Upper lobe of right lung (tissue), 1 donor: ENCODE results near the gene UPF3A. TPM values are rescaled to one million over a fixed set of nuclear protein-coding genes. Genes with fewer than 3 reads are reported as not detected.

Experiments used
- ATAC-seq: fragments of 200-7000 bp; cut with Tn5 transposase; one replicate; pipeline ENCODE4 v1.9.1; 2020; ENCODE audit warnings: mild to moderate bottlenecking, moderate library complexity
- DNase-seq: peaks from one replicate; pipeline ENCODE4 v3.0.0-alpha.2; 2020
- H3K27ac ChIP-seq: fragments of 200-600 bp; one replicate; pipeline ENCODE4 v1.8.0; 2022
- H3K27me3 ChIP-seq: fragments of 200-600 bp; one replicate; pipeline ENCODE4 v1.8.0; 2022; ENCODE audit warnings: mild to moderate bottlenecking
- H3K36me3 ChIP-seq: fragments of 200-600 bp; one replicate; pipeline ENCODE4 v1.8.0; 2022
- H3K4me1 ChIP-seq: fragments of 200-600 bp; one replicate; pipeline ENCODE4 v1.8.0; 2022
- H3K4me3 ChIP-seq: fragments of 200-600 bp; one replicate; pipeline ENCODE4 v1.8.0; 2022; ENCODE audit warnings: mild to moderate bottlenecking
- H3K9me3 ChIP-seq: fragments of 200-600 bp; one replicate; pipeline ENCODE4 v1.8.0; 2022
- CTCF ChIP-seq: fragments of 200-600 bp; IDR thresholded peaks from one replicate; pipeline ENCODE4 v1.8.0; 2022; ENCODE audit warnings: antibody characterized with exemption
- intact Hi-C: fragments of 100-400 bp; cut with DNase I; formaldehyde crosslinking; loops from one replicate; pipeline ENCODE4 v1.11.0; 2022
- total RNA-seq: library from RNA; stranded (reverse); fragmentation: NEBNext Ultra II Directional; extraction: Animal tissue kit (Norgen Biotek cat#: 25700); gene quantifications from one replicate; pipeline ENCODE4 v1.2.1, GENCODE V29; 2021
- donor health status: DM: no; HTN: yes; CAD: no; lungs with severe emphysema.

The UPF3A gene
- total RNA-seq, 1 donor from 2014 or later, result 35.6 TPM

- intact Hi-C loops, result no loop called here
- H3K36me3 ChIP-seq, result peaks cover 4% of the 10 kb centered on the region
- ATAC-seq, result no peak
Measured at GRCh38 chr13:114279146-114279545, 2.3 kb upstream of the UPF3A start.

DNA sequence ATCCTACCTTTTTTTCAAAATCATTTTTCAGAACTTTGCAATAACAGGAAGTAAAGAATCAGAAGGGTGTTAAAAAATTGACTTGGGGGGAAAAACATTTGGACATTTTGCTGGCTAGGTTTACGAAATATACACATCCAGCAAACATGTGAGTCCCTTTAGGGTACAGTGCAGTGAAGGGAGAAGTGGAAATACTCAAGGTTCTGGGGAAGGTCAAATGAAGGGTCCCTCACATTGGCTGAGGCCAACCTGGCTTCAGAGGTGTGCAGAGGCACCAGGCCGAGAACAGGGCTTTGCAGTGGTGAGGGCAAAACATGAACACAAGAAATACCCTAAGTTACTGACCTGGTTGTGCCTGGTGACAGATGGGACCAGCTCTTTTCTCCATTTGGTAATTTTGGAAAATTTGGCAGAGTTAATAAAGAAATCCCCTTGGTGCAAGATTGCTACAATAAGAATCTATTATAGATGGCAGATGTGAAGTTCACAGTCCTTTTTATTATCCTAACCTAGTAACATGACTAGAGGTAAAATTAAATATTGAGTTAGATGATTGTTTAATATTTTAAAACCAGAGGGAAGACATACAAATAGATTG is 1.5 kb upstream of the UPF3A start:
- no peak for ATAC-seq
- H3K36me3 ChIP-seq, result no peaks in the 10 kb centered on the region
- peaks cover 26% of the 10 kb centered on the region for H3K4me1 ChIP-seq
- no peak for TF ChIP-seq CTCF
- no peaks in the 10 kb centered on the region for H3K27me3 ChIP-seq
- H3K9me3 ChIP-seq, result no peaks in the 10 kb centered on the region
- no peak for DNase-seq
- peak overlapping the region; percentile 94 for H3K27ac ChIP-seq
- H3K4me3 ChIP-seq, result no peak overlapping the region
- intact Hi-C loops, result no loop called here

More at GRCh38 chr13:114279146-114279545, 2.3 kb upstream of the UPF3A start:
- H3K27me3 ChIP-seq, result no peaks in the 10 kb centered on the region
- no peak overlapping the region for H3K4me3 ChIP-seq
- H3K4me1 ChIP-seq, result peaks cover 26% of the 10 kb centered on the region
- DNase-seq, result no peak
- H3K27ac ChIP-seq, result no peak overlapping the region
- TF ChIP-seq CTCF, result no peak
- H3K9me3 ChIP-seq, result no peaks in the 10 kb centered on the region

DNA sequence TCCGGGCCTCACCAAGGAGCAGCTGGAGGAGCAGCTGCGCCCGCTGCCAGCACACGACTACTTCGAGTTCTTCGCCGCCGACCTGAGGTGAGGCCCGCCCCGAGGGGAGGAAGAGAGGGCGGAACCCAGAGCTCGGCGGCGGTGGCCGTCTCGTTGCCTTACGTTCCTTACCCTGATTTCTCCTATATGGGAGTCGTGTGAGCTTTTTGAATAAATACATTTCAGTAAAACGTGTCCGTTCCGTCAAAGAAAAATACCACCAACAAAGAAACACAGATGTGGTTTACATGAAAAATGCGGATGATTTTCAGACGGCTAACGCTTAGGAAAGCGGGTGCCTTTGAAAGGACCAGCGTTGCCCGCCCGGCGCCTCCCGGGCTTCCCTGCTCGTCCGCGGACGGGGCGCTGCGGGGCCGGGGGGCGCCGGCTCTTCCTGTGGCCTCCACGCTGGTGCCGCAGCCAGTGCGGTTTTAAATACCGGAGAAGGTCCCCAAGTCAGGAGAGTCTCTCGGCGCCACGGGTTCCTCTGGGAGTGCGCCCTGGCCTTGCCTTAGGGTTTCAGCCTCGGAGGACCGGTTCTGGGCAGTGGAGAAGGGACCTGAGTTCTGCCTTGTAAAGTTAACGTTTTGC is 755 bp downstream of the UPF3A start:
- DNase-seq, result peak; percentile 78
- Histone ChIP-seq H3K4me1 (peaks cover 26% of the 10 kb centered on the region), H3K36me3 (peaks cover 12% of the 10 kb centered on the region), H3K4me3 (peak overlapping the region; percentile 72), H3K27ac (peak overlapping the region; percentile 94), H3K27me3 (no peaks in the 10 kb centered on the region), H3K9me3 (no peaks in the 10 kb centered on the region)
- no peak for TF ChIP-seq CTCF
- intact Hi-C loops, result no loop called here
- peak; percentile 81 for ATAC-seq

DNA sequence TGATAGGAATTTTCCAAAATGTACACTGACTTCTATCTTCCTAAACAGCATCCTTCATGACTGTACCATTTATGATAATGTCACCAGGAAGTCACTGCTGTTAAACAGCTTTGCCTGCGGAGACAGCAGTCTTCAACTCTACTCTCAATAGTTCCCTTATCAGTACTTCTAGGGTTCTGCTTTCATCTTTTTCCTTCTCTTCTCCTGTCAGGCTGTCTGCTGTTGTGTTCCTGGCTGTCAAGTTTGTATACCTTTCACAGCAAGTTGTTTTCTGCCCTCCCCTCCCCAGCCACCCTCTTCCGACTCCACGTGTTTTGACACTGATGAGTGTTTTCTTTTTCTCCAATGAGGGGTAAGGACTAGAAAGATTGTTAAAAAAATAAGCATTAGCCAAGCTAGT is 2.2 kb downstream of the UPF3A start:
- H3K27ac ChIP-seq, result no peak overlapping the region
- peaks cover 26% of the 10 kb centered on the region for H3K4me1 ChIP-seq
- ATAC-seq (no peak), DNase-seq (no peak)
- no peak overlapping the region for H3K4me3 ChIP-seq
- no peak for TF ChIP-seq CTCF
- H3K27me3 ChIP-seq, result no peaks in the 10 kb centered on the region
- H3K9me3 ChIP-seq, result no peaks in the 10 kb centered on the region
- peaks cover 22% of the 10 kb centered on the region for H3K36me3 ChIP-seq
- intact Hi-C loops, result no loop called here

GRCh38 chr13:114284680-114285079 is 3.3 kb downstream of the UPF3A start:
- intact Hi-C loops, result no loop called here

More at GRCh38 chr13:114284680-114285079, 3.3 kb downstream of the UPF3A start:
- H3K9me3 ChIP-seq, result no peaks in the 10 kb centered on the region
- H3K4me3 ChIP-seq, result no peak overlapping the region
- peaks cover 24% of the 10 kb centered on the region for H3K36me3 ChIP-seq
- no peak for ATAC-seq
- no peak for DNase-seq
- no peak for TF ChIP-seq CTCF
- peaks cover 26% of the 10 kb centered on the region for H3K4me1 ChIP-seq
- no peak overlapping the region for H3K27ac ChIP-seq
- no peaks in the 10 kb centered on the region for H3K27me3 ChIP-seq
